ENCODE data around the gene PIGR.

Gene PIGR

DNA sequence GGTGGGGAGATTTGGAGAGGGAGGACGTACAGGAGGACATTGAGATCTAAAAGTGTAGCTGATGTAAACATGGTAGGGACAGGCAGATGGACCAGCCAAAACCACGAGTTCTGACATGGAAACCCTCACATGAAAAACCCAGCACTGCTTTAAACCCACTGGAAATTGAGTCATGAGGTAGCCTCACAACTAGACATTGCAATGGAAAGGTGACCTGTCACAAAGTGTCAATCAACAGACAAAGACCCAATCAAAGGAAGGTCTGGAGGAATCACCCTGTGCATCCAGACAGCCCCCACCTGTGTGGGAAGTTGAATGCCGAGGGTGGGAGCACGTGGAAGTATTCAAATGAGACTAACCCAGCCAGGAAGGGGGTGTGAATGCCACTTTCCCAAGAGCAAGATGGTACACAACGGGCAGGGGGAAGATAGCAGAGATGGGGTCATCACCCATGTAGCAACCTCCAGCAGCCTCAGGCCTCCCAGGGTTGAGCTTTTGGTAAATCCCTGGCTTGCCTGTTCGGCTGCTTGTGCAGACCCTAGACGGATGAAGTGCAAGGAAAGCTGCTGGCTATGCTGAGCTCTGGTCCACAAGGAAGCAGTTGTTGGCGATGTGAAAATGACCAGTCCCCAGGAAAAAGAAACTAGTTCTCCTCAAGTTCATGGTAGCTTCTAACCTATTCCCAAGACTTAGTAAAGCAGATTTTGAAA lies 30.1 kb downstream of the PIGR start:
- no peak overlapping the region for H3K4me3 ChIP-seq (ENCODE audit: low read length)
- no peak for DNase-seq (ENCODE audit: low read depth)
- TF ChIP-seq, protein P1, sequence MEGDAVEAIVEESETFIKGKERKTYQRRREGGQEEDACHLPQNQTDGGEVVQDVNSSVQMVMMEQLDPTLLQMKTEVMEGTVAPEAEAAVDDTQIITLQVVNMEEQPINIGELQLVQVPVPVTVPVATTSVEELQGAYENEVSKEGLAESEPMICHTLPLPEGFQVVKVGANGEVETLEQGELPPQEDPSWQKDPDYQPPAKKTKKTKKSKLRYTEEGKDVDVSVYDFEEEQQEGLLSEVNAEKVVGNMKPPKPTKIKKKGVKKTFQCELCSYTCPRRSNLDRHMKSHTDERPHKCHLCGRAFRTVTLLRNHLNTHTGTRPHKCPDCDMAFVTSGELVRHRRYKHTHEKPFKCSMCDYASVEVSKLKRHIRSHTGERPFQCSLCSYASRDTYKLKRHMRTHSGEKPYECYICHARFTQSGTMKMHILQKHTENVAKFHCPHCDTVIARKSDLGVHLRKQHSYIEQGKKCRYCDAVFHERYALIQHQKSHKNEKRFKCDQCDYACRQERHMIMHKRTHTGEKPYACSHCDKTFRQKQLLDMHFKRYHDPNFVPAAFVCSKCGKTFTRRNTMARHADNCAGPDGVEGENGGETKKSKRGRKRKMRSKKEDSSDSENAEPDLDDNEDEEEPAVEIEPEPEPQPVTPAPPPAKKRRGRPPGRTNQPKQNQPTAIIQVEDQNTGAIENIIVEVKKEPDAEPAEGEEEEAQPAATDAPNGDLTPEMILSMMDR (conservative IDR thresholded peaks at IDR 0.05; ENCODE audit: low read depth, low read length), result no peak

DNA sequence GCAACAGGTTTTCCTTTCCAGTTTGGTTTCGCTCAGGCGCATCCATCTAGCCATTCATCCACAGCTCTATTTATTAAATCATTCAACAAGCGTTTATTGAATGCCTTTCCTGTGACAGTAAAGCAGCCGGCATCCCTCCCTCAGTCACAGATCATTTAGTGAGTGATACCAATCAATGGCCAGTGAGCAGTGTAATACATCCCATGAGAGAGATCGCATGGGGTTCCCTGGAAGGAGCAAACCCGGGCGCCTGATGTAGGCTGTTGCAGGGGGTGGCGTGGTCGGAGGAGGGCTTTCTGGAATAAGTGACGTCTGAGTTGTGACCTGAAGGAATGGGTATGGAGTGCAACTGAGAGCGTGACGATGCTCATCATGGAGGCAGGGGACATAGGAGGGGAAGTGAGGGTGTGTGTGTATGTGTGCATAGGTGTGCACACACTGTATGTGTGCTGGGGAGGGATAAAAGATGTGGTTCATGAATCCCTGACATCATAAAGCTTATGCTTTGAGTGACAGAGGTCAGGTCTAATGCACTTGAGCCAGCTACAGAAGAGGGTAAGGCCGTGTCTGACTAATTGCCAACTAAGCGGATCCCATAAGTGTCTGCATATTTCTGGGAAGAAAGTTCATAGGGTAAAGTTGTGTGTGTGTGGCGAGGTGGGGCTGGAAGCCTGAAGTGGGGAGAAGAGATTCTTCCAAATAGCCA lies 31.1 kb downstream of the PIGR start:
- TF ChIP-seq, protein P1 (conservative IDR thresholded peaks at IDR 0.05; ENCODE audit: low read depth, low read length), result no peak
- no peak for DNase-seq (ENCODE audit: low read depth)
- no peak overlapping the region for H3K4me3 ChIP-seq (ENCODE audit: low read length)

DNA sequence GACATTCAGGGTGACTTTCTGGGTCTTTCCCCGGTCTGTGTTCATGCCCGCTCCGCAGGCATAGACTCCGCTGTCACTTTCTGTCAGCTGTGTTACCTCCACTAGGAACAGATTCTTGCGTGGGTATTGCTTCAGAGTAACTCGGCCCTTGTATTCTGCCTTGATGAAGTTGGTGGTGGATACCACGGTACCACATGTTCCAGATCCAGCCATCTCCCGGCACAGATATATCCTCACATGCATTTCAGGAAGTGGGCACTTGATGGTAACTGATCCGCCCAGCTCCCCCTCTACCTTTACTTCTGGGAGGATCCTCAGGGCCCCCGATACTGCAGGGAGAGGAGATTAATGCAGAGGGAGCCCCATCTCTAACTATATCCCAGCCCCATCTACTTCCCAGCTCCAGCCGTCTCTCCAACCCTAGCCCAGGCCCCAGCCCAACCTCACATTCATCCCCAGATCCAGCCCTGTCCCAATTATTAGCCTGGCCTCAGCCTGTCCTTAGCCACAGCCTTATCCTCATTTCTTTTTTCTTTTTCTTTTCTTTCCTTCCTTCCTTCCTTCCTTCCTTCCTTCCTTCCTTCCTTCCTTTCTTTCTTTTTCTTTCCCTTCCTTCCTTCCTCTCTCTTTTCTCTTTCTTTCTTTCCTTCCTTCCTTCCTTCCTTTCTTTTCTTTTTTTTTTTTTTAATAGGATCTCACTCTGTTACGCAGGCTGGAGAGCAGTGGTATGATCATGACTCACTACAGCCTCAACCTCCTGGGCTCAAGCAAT lies 32.3 kb downstream of the PIGR start:
- no peak for DNase-seq (ENCODE audit: low read depth)
- TF ChIP-seq, protein P1 (conservative IDR thresholded peaks at IDR 0.05; ENCODE audit: low read depth, low read length), result no peak
- H3K4me3 ChIP-seq (ENCODE audit: low read length), result no peak overlapping the region

DNA sequence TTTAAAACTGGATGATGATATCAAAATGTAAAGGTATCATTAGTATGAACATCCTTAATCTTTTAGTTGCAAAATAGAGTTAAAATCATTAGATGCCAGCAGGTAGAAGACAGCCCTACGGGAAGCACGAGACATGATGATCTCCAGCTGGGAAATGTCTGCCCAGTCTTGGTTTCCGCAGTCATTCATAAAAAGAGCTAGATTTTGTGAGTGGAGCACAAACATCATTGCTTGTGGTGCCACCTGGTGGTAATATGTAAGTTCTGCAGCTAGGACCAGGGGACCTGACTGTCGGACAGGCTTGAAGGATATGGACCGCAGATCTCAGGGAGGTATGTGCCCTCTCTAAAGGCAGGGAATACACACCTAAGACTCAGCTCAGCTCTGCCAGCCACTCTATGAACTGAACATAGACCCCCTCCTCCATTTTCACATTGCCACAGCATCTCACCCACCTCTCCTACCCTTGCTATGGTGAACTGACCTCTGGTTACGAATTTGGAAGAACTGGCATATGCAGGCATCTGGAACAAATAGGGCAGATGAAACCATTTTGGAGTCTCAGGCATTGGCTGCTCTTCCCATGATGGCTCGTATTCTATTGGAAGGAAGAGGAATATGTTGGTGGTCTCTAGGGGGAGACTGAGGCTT lies 33.7 kb downstream of the PIGR start:
- no peak overlapping the region for H3K4me3 ChIP-seq (ENCODE audit: low read length)
- DNase-seq (ENCODE audit: low read depth), result no peak
- TF ChIP-seq, protein P1 (conservative IDR thresholded peaks at IDR 0.05; ENCODE audit: low read depth, low read length), result peak; percentile 80

DNA sequence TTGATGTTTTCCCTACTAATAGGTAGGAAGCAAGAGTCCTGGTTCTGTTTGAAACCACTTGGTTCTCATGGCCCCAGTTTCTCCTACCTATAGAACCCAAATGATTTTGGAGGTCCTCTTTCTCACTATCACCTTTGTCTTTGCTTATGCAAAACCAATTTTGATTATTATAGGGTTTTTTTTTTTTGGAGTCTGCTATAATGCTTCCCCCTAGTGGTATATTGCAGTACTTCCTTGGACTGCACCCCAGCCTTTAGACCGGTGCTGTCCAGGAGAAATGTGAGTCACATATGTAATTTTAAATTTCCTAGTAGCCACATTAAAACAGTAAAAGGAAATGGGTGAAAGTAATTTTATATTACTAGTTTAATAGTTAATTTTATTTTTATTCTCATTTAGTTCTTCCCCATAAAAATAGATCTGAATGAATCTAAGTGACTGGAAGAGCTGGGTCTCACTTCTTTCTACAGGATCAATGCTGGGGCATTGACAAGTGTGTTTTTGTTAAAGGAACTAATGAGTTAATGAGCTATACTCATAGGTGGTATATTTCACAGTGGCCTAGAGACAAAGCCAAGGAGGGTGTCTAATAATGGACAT lies 35.1 kb downstream of the PIGR start:
- no peak overlapping the region for H3K4me3 ChIP-seq (ENCODE audit: low read length)
- no peak for DNase-seq (ENCODE audit: low read depth)
- TF ChIP-seq, protein P1 (conservative IDR thresholded peaks at IDR 0.05; ENCODE audit: low read depth, low read length), result peak; percentile 82

DNA sequence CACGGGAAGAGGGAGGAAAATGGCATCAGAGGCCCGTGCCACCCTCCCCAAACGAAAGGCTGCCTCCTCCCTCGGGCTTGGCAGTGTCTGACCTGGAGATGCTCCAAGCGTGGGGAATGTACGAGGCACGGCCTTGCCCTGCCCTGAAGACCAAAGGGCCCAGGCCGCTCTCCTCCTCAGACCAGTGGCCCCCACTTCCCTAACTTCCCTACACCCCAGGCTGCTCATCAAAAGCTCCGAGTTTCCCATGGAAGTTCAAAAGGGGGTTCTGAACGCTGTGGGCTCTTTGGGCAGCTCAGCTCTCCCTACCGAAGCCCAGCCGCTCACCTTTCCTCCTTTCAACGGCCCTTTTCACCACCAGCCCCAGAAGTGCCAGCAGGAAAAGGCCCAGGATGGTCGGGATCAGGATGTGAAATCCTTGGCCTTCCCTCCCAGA lies 36.4 kb downstream of the PIGR start:
- H3K4me3 ChIP-seq (ENCODE audit: low read length), result peak overlapping the region; percentile 43
- TF ChIP-seq, protein P1 (conservative IDR thresholded peaks at IDR 0.05; ENCODE audit: low read depth, low read length), result no peak

More for the DNA sequence above, 36.4 kb downstream of the PIGR start:
- no peak for DNase-seq (ENCODE audit: low read depth)
